ENCODE results near the gene PUS1. TPM values are rescaled to one million over a fixed set of nuclear protein-coding genes. Genes with fewer than 3 reads are reported as not detected.
A peak's percentile ranks its signal among the peaks of the same experiment; 100 is the strongest.

The PUS1 gene
- total and polyA plus RNA-seq, 5 donors, result 7.2 to 13.7 (median 7.8) TPM

DNA sequence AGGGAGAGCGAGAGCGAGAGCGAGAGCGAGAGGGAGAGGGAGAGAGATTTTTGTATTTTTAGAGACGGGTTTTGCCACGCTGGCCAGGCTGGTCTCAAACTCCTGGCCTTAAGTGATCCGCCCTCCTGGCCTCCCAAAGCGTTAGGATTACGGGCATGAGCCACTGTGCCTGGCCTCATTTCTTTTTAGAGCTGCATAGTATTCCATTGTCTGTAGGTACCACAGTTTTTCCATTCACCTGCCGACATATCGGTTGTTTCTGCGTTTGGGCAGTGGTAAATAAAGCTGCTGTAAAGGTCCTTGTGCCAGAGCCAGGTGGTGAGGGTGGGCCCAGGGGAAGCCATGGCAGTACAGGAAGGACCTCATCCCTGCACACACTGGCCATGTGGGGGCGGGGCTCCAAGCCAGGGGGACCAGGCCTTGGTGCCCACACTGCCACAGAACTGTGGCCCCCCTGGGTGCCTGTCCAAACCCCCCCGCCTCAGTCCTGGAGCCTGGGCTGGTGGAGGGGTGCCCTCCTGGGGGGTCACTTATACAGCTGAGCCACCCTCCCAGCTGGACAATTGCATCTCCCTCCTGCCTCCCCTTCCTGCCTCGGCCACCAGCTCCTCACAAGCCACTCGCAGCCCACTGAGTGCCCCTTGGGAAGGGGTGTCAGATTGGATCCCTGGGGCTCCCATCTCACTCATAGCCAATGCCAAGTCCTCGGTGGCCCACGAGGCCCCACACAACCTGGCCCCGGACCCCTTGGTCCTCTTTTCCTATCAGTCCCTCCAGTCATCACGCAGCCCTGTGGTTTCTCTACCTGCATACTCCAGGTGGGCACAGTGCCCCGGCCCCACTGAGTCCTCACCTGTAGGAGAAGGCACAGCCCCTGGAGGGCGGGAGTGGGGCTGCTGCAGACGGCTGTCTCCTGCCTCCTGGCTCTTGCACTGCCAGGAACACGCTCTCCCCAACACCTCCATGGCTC is 1.7 kb upstream of the PUS1 start:
- H3K9me3 ChIP-seq (ENCODE audit: control insufficient read depth, low read length), result no peaks in the 10 kb centered on the region
- intact Hi-C loops (cut with DNase I), result loop anchor here in 1 of 4 donors (5.0 kb wide), 1 partner anchor 35 kb away; the partner anchor contains the start of gene ULK1
- no peak overlapping the region for H3K4me3 ChIP-seq (ENCODE audit: low read length)
- WGBS, result 80% methylated on average over 24 of the region's 24 CpGs
- DNase-seq (peak in 2 of 3 donors; percentile 66 to 71), ATAC-seq (no peak)
- H3K27me3 ChIP-seq (ENCODE audit: control insufficient read depth, insufficient read depth), result no peaks in the 10 kb centered on the region
- no peaks in the 10 kb centered on the region for H3K4me1 ChIP-seq (ENCODE audit: control insufficient read depth, insufficient read depth, low read length)
- no peak overlapping the region for H3K27ac ChIP-seq (ENCODE audit: low read length)

DNA sequence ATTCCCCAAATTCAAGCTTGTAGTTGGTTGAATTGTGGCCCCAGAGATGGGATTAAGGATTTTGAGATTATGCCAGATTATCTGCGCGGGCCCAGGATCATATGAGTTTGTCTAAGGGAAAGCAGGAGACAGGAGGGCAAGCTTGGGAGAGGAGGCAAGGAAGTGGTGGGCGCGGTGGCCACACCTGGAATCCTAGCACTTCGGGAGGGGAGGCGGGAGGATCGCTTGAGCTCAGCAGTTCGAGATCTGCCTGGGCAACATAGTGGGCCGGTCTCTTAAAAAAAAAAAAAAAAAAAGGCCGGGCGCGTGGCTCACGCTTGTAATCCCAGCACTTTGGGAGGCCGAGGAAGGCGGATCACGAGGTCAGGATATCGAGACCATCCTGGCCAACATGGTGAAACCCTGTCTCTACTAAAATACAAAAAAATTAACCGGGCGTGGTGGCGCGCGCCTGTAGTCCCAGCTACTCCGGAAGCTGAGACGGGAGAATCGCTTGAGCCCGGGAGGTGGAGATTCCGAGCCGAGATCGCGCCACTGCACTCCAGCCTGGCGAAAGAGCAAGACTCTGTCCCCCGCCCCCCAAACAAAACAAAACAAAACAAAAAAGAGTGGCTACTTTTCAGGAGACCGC is 881 bp upstream of the PUS1 start:
- Histone ChIP-seq H3K4me1 (ENCODE audit: control insufficient read depth, insufficient read depth, low read length) (no peaks in the 10 kb centered on the region), H3K4me3 (ENCODE audit: low read length) (peak overlapping the region; percentile 60), H3K27me3 (ENCODE audit: control insufficient read depth, insufficient read depth) (no peaks in the 10 kb centered on the region), H3K27ac (ENCODE audit: low read length) (no peak overlapping the region), H3K9me3 (ENCODE audit: control insufficient read depth, low read length) (no peaks in the 10 kb centered on the region)
- 37% methylated on average over 33 of the region's 33 CpGs for WGBS
- intact Hi-C loops (cut with DNase I), result loop anchor here in 1 of 4 donors (5.0 kb wide), 1 partner anchor 36 kb away; the partner anchor contains the start of gene ULK1
- peak in 2 of 3 donors; percentile 71 to 72 for DNase-seq
- ATAC-seq, result peak; percentile 1 to 46

DNA sequence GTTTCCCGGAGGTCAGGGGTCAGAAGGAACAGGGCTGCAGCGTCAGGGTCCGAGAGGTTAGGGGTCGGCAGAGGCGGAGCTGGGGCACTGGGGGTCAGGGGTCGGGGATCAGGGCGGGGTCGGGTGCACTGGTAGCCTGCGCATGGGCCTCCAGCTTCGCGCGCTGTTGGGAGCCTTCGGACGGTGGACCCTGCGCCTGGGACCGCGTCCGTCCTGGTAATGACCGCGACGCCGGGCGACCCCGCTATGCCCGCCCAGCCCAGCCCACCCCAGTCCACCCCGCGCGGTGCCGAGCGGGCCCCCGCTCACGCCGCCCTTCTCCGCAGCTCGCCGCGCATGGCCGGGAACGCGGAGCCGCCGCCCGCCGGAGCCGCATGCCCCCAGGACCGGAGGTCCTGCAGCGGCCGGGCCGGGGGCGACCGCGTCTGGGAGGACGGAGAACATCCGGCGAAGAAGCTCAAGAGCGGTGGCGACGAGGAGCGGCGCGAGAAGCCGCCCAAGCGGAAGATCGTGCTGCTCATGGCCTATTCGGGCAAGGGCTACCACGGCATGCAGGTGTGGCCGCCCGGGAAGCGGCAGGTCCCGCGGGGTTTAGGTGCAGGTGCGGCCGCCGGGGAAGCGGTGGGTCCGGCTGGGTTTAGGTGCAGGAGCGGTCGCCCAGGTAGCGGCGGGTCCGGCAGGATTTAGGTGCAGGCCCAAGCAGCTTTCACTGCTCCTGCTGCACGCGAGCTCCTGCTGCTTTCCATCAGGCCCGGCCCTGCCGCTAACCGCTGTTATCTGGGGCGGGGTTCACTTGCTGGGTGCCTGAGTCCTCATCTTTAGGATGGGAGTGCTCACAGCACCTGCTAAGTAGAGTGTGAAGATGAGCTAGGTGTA is 743 bp downstream of the PUS1 start:
- intact Hi-C loops (cut with DNase I), result loop anchor here in 1 of 4 donors (5.0 to 10.0 kb wide), 2 partner anchors 38 to 95 kb away; partner anchors contain the start of gene ULK1

DNA sequence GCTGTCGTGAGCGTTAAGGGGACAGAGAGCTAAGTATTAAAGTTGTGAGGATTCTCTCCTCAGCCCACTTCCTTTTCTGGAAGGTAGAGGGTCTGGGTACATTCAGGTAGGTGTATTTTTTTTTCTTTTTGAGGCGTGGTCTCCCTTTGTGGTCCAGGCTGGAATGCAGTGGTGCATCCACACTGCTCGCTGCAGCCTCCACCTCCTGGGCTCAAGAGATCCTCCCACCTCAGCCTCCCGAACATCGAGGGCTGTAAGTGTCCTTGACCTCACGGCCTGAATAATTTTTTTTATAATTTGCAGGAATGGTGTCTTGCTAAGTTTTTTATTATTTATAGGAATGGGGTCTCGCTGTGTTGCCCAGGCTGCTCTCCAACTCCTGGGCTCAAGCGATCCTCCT is 1.4 kb downstream of the PUS1 start:
- intact Hi-C loops (cut with DNase I), result loop anchor here in 1 of 4 donors (10.0 kb wide), 1 partner anchor 96 kb away; no protein-coding TSS in a partner anchor
- ATAC-seq, result no peak
- peak in 1 of 3 donors; percentile 16 for DNase-seq
- H3K4me1 ChIP-seq (ENCODE audit: control insufficient read depth, insufficient read depth, low read length), result no peaks in the 10 kb centered on the region
- no peaks in the 10 kb centered on the region for H3K27me3 ChIP-seq (ENCODE audit: control insufficient read depth, insufficient read depth)
- H3K4me3 ChIP-seq (ENCODE audit: low read length), result peak overlapping the region; percentile 49
- H3K9me3 ChIP-seq (ENCODE audit: control insufficient read depth, low read length), result no peaks in the 10 kb centered on the region
- H3K27ac ChIP-seq (ENCODE audit: low read length), result no peak overlapping the region
- 86% methylated on average over 9 of the region's 9 CpGs for WGBS

More for the DNA sequence above, 743 bp downstream of the PUS1 start:
- H3K9me3 ChIP-seq (ENCODE audit: control insufficient read depth, low read length), result no peaks in the 10 kb centered on the region
- ATAC-seq, result peak; percentile 9 to 20
- peak in 2 of 3 donors; percentile 58 to 61 for DNase-seq
- no peaks in the 10 kb centered on the region for H3K4me1 ChIP-seq (ENCODE audit: control insufficient read depth, insufficient read depth, low read length)
- H3K27me3 ChIP-seq (ENCODE audit: control insufficient read depth, insufficient read depth), result no peaks in the 10 kb centered on the region
- H3K4me3 ChIP-seq (ENCODE audit: low read length), result peak overlapping the region; percentile 49
- 1% methylated on average over 87 of the region's 87 CpGs for WGBS
- no peak overlapping the region for H3K27ac ChIP-seq (ENCODE audit: low read length)

DNA sequence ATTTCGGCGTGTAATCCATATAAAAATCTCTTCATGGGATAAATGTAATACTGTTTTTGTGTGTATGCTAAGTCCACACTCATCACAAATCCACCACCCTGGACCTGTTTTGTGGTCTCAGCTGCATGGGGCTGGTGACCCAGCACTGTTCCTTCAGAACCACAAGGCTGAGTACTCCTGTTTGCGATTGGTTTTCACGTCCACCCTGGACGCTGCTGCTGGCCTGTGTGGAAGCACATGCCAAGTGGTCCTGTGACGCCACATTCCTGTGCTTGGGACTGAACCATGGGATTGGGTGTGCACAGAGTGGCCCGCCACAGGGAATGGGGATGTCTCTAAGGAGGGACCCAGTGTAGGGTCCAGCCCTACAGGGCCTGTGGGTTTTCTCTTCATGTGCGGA is 4.3 kb downstream of the PUS1 start:
- 93% methylated on average over 8 of the region's 8 CpGs for WGBS
- DNase-seq (peak in 1 of 3 donors; percentile 54), ATAC-seq (no peak)

DNA sequence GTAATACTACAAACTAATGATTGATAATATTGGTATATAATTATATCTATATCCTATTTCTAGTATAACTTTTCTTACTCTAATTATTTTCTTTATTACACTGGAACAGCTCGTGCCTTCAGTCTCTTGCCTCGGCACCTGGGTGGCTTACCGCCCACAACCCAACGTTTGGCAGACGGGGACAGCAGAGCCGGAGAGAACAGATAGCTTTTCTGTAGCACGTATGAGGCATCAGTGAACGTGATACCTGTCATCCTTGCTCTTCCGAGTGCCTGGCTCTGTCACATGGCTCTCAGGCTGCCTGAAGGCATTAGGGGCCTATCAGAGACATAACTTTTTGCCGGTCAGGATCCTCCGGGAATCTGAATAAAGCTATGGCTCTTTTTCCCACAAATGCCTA is 5.5 kb downstream of the PUS1 start:
- H3K27me3 ChIP-seq (ENCODE audit: control insufficient read depth, insufficient read depth), result no peaks in the 10 kb centered on the region
- WGBS, result 87% methylated on average over 11 of the region's 11 CpGs
- no peaks in the 10 kb centered on the region for H3K4me1 ChIP-seq (ENCODE audit: control insufficient read depth, insufficient read depth, low read length)
- DNase-seq (peak in 1 of 3 donors; percentile 27), ATAC-seq (no peak)
- intact Hi-C loops (cut with DNase I), result loop anchor here in 1 of 4 donors (10.0 kb wide), 1 partner anchor 100 kb away; no protein-coding TSS in a partner anchor
- H3K9me3 ChIP-seq (ENCODE audit: control insufficient read depth, low read length), result no peaks in the 10 kb centered on the region
- no peak overlapping the region for H3K4me3 ChIP-seq (ENCODE audit: low read length)
- no peak overlapping the region for H3K27ac ChIP-seq (ENCODE audit: low read length)

More for the DNA sequence above, 4.3 kb downstream of the PUS1 start:
- Histone ChIP-seq H3K27ac (ENCODE audit: low read length) (no peak overlapping the region), H3K4me1 (ENCODE audit: control insufficient read depth, insufficient read depth, low read length) (no peaks in the 10 kb centered on the region), H3K9me3 (ENCODE audit: control insufficient read depth, low read length) (no peaks in the 10 kb centered on the region), H3K4me3 (ENCODE audit: low read length) (no peak overlapping the region), H3K27me3 (ENCODE audit: control insufficient read depth, insufficient read depth) (no peaks in the 10 kb centered on the region)
- intact Hi-C loops (cut with DNase I), result loop anchor here in 1 of 4 donors (10.0 kb wide), 1 partner anchor 99 kb away; no protein-coding TSS in a partner anchor

DNA sequence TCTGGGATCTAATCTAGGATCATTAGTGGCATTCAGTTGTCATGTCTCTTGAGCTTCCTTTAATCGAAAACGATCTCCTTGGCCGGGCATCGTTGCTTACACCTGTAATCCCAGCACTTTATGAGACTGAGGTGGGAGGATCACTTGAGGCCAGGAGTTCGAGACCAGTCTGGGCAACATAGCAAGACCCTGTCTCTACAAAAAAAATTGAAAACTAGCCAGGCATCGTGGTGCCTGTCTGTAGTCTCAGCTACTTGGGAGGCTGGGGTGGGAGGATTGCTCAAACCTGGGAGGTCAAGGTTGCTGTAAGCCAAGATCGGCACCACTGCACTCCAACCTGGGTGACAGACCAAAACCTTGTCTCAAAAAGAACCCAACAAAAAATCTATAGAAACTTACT is 9.0 kb downstream of the PUS1 start:
- intact Hi-C loops (cut with DNase I), result loop anchor here in 1 of 4 donors (10.0 kb wide), 1 partner anchor 103 kb away; no protein-coding TSS in a partner anchor
- 81% methylated on average over 7 of the region's 7 CpGs for WGBS

DNA sequence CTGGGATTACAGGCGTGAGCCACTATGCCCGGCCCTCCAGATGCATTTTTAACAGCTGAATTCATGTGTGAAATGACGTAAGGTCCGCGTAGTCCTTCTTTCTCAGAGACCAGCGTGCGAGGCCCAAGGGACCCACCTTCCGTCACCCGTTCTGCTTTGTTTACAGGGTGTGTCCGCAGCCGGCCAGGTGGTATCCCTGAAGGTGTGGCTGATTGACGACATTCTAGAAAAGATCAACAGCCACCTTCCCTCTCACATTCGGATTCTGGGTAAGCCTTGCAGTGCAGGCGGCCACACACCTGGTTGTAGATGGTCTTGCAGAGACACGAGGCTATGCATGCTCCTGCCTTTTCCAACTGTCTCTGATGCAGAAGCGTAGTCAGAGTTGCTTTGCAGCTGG is 9.9 kb downstream of the PUS1 start:
- Histone ChIP-seq H3K4me1 (ENCODE audit: control insufficient read depth, insufficient read depth, low read length) (no peaks in the 10 kb centered on the region), H3K9me3 (ENCODE audit: control insufficient read depth, low read length) (no peaks in the 10 kb centered on the region), H3K27me3 (ENCODE audit: control insufficient read depth, insufficient read depth) (no peaks in the 10 kb centered on the region), H3K27ac (ENCODE audit: low read length) (no peak overlapping the region), H3K4me3 (ENCODE audit: low read length) (no peak overlapping the region)
- DNase-seq (no peak), ATAC-seq (no peak)
- intact Hi-C loops (cut with DNase I), result loop anchor here in 1 of 4 donors (10.0 kb wide), 1 partner anchor 104 kb away; no protein-coding TSS in a partner anchor
- 95% methylated on average over 16 of the region's 16 CpGs for WGBS

More for the DNA sequence above, 9.0 kb downstream of the PUS1 start:
- no peak overlapping the region for H3K4me3 ChIP-seq (ENCODE audit: low read length)
- DNase-seq, result no peak
- H3K9me3 ChIP-seq (ENCODE audit: control insufficient read depth, low read length), result no peaks in the 10 kb centered on the region
- no peaks in the 10 kb centered on the region for H3K27me3 ChIP-seq (ENCODE audit: control insufficient read depth, insufficient read depth)
- H3K4me1 ChIP-seq (ENCODE audit: control insufficient read depth, insufficient read depth, low read length), result no peaks in the 10 kb centered on the region
- ATAC-seq, result no peak
- no peak overlapping the region for H3K27ac ChIP-seq (ENCODE audit: low read length)

DNA sequence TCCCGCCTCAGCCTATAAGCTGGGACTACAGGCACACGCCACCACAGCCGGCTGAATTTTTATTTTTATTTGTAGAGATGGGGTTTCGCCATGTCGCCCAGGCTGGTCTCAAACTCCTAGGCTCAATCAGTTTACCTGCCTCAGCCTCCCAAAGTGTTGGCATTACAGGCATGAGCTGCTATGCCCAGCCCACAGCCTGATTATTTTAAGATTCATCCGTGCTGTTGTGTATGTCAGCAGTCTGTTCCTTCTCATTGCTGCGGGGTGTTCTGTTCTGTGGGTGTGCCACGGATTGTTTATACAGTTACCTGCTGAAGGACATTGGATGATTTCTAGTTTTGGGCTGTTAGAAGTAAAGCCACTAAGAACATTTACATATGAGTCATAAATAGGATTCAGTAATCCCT is 11.1 kb downstream of the PUS1 start:
- ATAC-seq, result no peak
- intact Hi-C loops (cut with DNase I), result no loop called here

More for the DNA sequence above, 11.1 kb downstream of the PUS1 start:
- H3K4me1 ChIP-seq (ENCODE audit: control insufficient read depth, insufficient read depth, low read length), result no peaks in the 10 kb centered on the region
- no peaks in the 10 kb centered on the region for H3K9me3 ChIP-seq (ENCODE audit: control insufficient read depth, low read length)
- no peak for DNase-seq
- no peak overlapping the region for H3K27ac ChIP-seq (ENCODE audit: low read length)
- H3K4me3 ChIP-seq (ENCODE audit: low read length), result no peak overlapping the region
- no peaks in the 10 kb centered on the region for H3K27me3 ChIP-seq (ENCODE audit: control insufficient read depth, insufficient read depth)
- WGBS, result 91% methylated on average over 8 of the region's 8 CpGs

Measured in right cardiac atrium (tissue), 5 donors.